Caco-2 (cell line): ENCODE results near the gene NBEAL1. TPM values are rescaled to one million over a fixed set of nuclear protein-coding genes. Genes with fewer than 3 reads are reported as not detected.
"Not testable (repeated sequence)": the region's sequence is repeated elsewhere in the genome, so short reads cannot be mapped to it uniquely, and the experiment has no call there.

Experiments
- BruUV-seq: library from RNA; stranded (reverse); fragments of 400-500 nt; replicated peaks from 2 replicates; lab custom pipeline; 2021; lab: Mats Ljungman, UMichigan
- CTCF ChIA-PET: fragments of 300-600 bp; sonication (Branson Sonifier 250); formaldehyde crosslinking; loops from one replicate; lab custom pipeline; 2022; ENCODE audit warnings: antibody characterized with exemption; lab: Charles Lee
- POLR2A ChIA-PET: fragments of 300-600 bp; sonication (Branson Sonifier 250); formaldehyde crosslinking; loops from one replicate; lab custom pipeline; 2022; ENCODE audit warnings: antibody characterized with exemption; lab: Charles Lee
- DNase-seq, 2 experiments: peaks; one replicate each; pipeline versions ENCODE4 v3.0.0 to v3.0.0-alpha.2; 2020 to 2022
- H3K27me3 ChIP-seq: replicated peaks from 2 replicates; pipeline ENCODE4 v1.6.0; 2011; ENCODE audit warnings: low read length; ENCODE audit not compliant: control insufficient read depth, insufficient read depth
- H3K36me3 ChIP-seq: 2 replicates; pipeline ENCODE4 v1.5.1; 2011; ENCODE audit warnings: low read length; ENCODE audit not compliant: control insufficient read depth, insufficient read depth
- H3K4me1 ChIP-seq: fragments of 250-450 bp; sonication (Bioruptor Pico); 2 replicates; pipeline ENCODE4 v1.5.1; 2020; ENCODE audit warnings: mild to moderate bottlenecking
- H3K4me3 ChIP-seq: 2 replicates; pipeline ENCODE4 v1.5.1; 2011; ENCODE audit warnings: low read depth, mild to moderate bottlenecking, control low read depth, low read length
- H3K9me3 ChIP-seq: fragments of 250-450 bp; sonication (Bioruptor Pico); 2 replicates; pipeline ENCODE4 v1.5.1; 2020; ENCODE audit warnings: mild to moderate bottlenecking, moderate library complexity
- H3K27ac Mint-ChIP-seq: one replicate; pipeline ENCODE4 v1.8.0; 2022; ENCODE audit warnings: mixed read lengths; ENCODE audit not compliant: unreplicated experiment
- H3K27me3 Mint-ChIP-seq: one replicate; pipeline ENCODE4 v1.8.0; 2022; ENCODE audit warnings: mixed read lengths; ENCODE audit not compliant: insufficient read depth, unreplicated experiment
- H3K36me3 Mint-ChIP-seq: one replicate; pipeline ENCODE4 v1.8.0; 2022; ENCODE audit warnings: mild to moderate bottlenecking, mixed read lengths; ENCODE audit not compliant: insufficient read depth, unreplicated experiment
- H3K4me1 Mint-ChIP-seq: one replicate; pipeline ENCODE4 v1.8.0; 2022; ENCODE audit warnings: low read depth, mixed read lengths; ENCODE audit not compliant: unreplicated experiment
- H3K4me3 Mint-ChIP-seq: one replicate; pipeline ENCODE4 v1.8.0; 2022; ENCODE audit warnings: mild to moderate bottlenecking, moderate library complexity, mixed read lengths; ENCODE audit not compliant: unreplicated experiment
- H3K9me3 Mint-ChIP-seq: one replicate; pipeline ENCODE4 v1.8.0; 2022; ENCODE audit warnings: mixed read lengths; ENCODE audit not compliant: unreplicated experiment
- CTCF ChIP-seq, 2 experiments: fragments of 200-600 bp in 1 of 2; IDR thresholded peaks; 1 replicate in 1 of 2; 2 replicates in 1 of 2; pipeline versions ENCODE4 v1.5.1 to v1.8.0; 2011 to 2022; ENCODE audit warnings: antibody characterized with exemption in 1 of 2, control low read depth in 1 of 2, inconsistent platforms in 1 of 2, low read depth in 1 of 2, low read length in 1 of 2, mild to moderate bottlenecking in 1 of 2, moderate library complexity in 1 of 2; ENCODE audit not compliant: insufficient read depth in 1 of 2, severe bottlenecking in 1 of 2, unreplicated experiment in 1 of 2
- intact Hi-C: fragments of 100-400 bp; cut with micrococcal nuclease; formaldehyde crosslinking; loops from one replicate; pipeline ENCODE4 v1.10.0; 2022; ENCODE audit not compliant: unreplicated experiment
- total RNA-seq: library from RNA; stranded (reverse); gene quantifications from 2 replicates; pipeline ENCODE4 v1.2.3, GENCODE V29; 2022

NBEAL1 gene
- total RNA-seq, 1 experiment from 2014 or later = 44.1 TPM

GRCh38 chr2:202990501-202990900 is 24.2 kb upstream of the NBEAL1 start:
- H3K4me3 Mint-ChIP-seq = no peak overlapping the region
- CTCF ChIA-PET = no interaction called here
- H3K4me3 ChIP-seq = no peak overlapping the region
- H3K27me3 ChIP-seq = no peaks in the 10 kb centered on the region
- intact Hi-C loops = no loop called here
- no TSS peak for BruUV-seq
- H3K4me1 ChIP-seq = 0 out of 2 replicates have a peak, but pooled peaks cover 6% of the 10 kb centered on the region
- POLR2A ChIA-PET = no interaction called here
- no peaks in the 10 kb centered on the region for H3K9me3 ChIP-seq
- H3K36me3 Mint-ChIP-seq = no peaks in the 10 kb centered on the region
- DNase-seq = no peak
- H3K4me1 Mint-ChIP-seq = no peaks in the 10 kb centered on the region
- H3K9me3 Mint-ChIP-seq = peaks cover 6% of the 10 kb centered on the region
- no peaks in the 10 kb centered on the region for H3K27me3 Mint-ChIP-seq
- no peak overlapping the region for H3K27ac Mint-ChIP-seq
- TF ChIP-seq CTCF (IDR thresholded peaks at IDR 0.05; ENCODE audit: insufficient read depth in 1 of 2, low read depth in 1 of 2, low read length in 1 of 2, severe bottlenecking in 1 of 2, unreplicated experiment in 1 of 2) = no peak
- no peaks in the 10 kb centered on the region for H3K36me3 ChIP-seq

- H3K27me3 ChIP-seq, H3K4me3 ChIP-seq, H3K36me3 ChIP-seq, BruUV-seq, intact Hi-C loops, H3K4me1 Mint-ChIP-seq, DNase-seq, H3K4me3 Mint-ChIP-seq, H3K27me3 Mint-ChIP-seq, H3K4me1 ChIP-seq, H3K27ac Mint-ChIP-seq, H3K36me3 Mint-ChIP-seq, POLR2A ChIA-PET, H3K9me3 ChIP-seq, H3K9me3 Mint-ChIP-seq, CTCF ChIA-PET: not testable (repeated sequence)
Observed at GRCh38 chr2:202997113-202997512, 17.6 kb upstream of the NBEAL1 start.

DNA sequence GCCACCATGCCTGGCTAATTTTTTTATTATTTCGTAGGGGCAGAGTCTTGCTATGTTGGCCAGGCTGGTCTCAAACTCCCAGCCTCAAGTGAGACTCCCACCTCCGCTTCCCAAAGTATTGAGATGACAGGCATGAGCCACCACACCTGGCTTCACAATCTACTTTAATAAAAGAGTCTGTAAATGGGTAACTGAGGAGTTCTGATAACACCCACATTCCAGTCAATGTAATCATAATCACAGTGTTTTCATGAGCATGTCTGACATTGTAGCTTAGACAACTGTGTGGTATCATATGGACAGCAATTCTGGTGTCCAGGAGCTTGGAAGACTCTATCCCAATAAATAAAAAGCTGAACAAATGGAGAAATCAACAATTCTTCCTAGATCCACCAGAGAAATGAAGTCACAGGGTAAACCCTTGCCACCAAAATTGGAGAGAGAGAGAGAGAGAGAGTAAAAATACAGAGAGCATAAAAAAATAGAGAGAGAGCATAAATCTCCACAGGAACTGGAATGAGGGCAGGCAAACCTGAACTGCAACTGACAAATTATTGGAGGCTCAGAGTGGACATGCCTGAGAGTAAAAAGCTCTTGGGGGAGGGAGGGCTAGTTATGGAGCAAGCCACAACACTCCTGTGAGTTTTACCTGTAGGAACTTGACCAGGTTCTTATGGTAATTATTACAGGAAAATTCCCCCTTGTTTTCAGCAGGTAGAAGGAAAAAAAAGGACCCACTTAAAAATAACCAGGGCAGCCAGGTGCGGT is 12.4 kb upstream of the NBEAL1 start:
- ChIA-PET POLR2A (interaction anchor here (1.7 kb wide), 1 partner anchor 12 kb away, joined by 12 read pairs; the partner anchor contains the start of gene NBEAL1), CTCF (interaction anchor here (0.6 kb wide), 1 partner anchor 197 kb away, joined by 3 read pairs; no protein-coding TSS in a partner anchor)
- H3K4me3 ChIP-seq = no peak overlapping the region
- peak overlapping the region; percentile 35 for H3K4me3 Mint-ChIP-seq
- H3K27ac Mint-ChIP-seq = peak overlapping the region; percentile 79
- no peaks in the 10 kb centered on the region for H3K9me3 Mint-ChIP-seq
- no peak for TF ChIP-seq CTCF (IDR thresholded peaks at IDR 0.05; ENCODE audit: insufficient read depth in 1 of 2, low read depth in 1 of 2, low read length in 1 of 2, severe bottlenecking in 1 of 2, unreplicated experiment in 1 of 2)
- H3K4me1 Mint-ChIP-seq = peaks cover 16% of the 10 kb centered on the region
- H3K9me3 ChIP-seq = no peaks in the 10 kb centered on the region; the same call in 1 of the 2 replicates
- peak; percentile 70 to 76 for DNase-seq
- H3K36me3 Mint-ChIP-seq = peaks cover 10% of the 10 kb centered on the region
- peaks cover 28% of the 10 kb centered on the region for H3K4me1 ChIP-seq
- H3K36me3 ChIP-seq = no peaks in the 10 kb centered on the region
- no peaks in the 10 kb centered on the region for H3K27me3 Mint-ChIP-seq
- no peaks in the 10 kb centered on the region for H3K27me3 ChIP-seq
- intact Hi-C loops = loop anchor here (1.0 kb wide), 2 partner anchors 12 to 91 kb away; partner anchors contain the start of genes NBEAL1 and WDR12
- TSS peak; percentile 85 for BruUV-seq
